ENCODE data around the gene PID1.

- TF ChIP-seq CTCF (IDR thresholded peaks at IDR 0.05; ENCODE audit: insufficient read depth, low read length) (no peak), SPI1 (IDR thresholded peaks at IDR 0.05; ENCODE audit: borderline replicate concordance, low read depth) (no peak), REST (IDR thresholded peaks at IDR 0.05; ENCODE audit: insufficient replicate concordance, low read depth) (no peak)
Observed at GRCh38 chr2:229041691-229042090, 229.4 kb downstream of the PID1 start.
